Raji (cell line): Measurements from ENCODE around the gene PTPRH.

Experiments used
- POLR2A ChIP-seq: IDR thresholded peaks from 2 replicates; pipeline ENCODE4 v1.6.1; 2011; ENCODE audit warnings: low read depth, low read length, control low read depth; ENCODE audit not compliant: insufficient read depth

PTPRH gene

GRCh38 chr19:55223291-55224037, 14.2 kb upstream of the PTPRH start:
- TF ChIP-seq POLR2A, result no peak

GRCh38 chr19:55220525-55220924, 11.2 kb upstream of the PTPRH start:
- no peak for TF ChIP-seq POLR2A

GRCh38 chr19:55216461-55217198, 7.3 kb upstream of the PTPRH start:
- TF ChIP-seq POLR2A, result no peak

GRCh38 chr19:55213547-55213946, 4.2 kb upstream of the PTPRH start:
- TF ChIP-seq POLR2A, result no peak

- no peak for TF ChIP-seq POLR2A
Observed at GRCh38 chr19:55212447-55212846, 3.1 kb upstream of the PTPRH start.

- no peak for TF ChIP-seq POLR2A
Observed at GRCh38 chr19:55209693-55210472, 582 bp upstream of the PTPRH start.

GRCh38 chr19:55206664-55207500, 2.4 kb downstream of the PTPRH start:
- TF ChIP-seq POLR2A, result no peak

- TF ChIP-seq POLR2A, result no peak
Observed at GRCh38 chr19:55199620-55200204, 9.6 kb downstream of the PTPRH start.

GRCh38 chr19:55198651-55199050, 10.7 kb downstream of the PTPRH start:
- no peak for TF ChIP-seq POLR2A

- TF ChIP-seq POLR2A, result no peak
Observed at GRCh38 chr19:55197528-55197927, 11.8 kb downstream of the PTPRH start.

GRCh38 chr19:55196803-55197202, 12.5 kb downstream of the PTPRH start:
- TF ChIP-seq POLR2A, result no peak

- TF ChIP-seq POLR2A, result no peak
Observed at GRCh38 chr19:55193481-55193880, 15.8 kb downstream of the PTPRH start.

GRCh38 chr19:55189403-55189835, 19.9 kb downstream of the PTPRH start:
- TF ChIP-seq POLR2A, result no peak

GRCh38 chr19:55188625-55189024, 20.7 kb downstream of the PTPRH start:
- TF ChIP-seq POLR2A, result no peak
